Fibroblast of skin of scalp (primary cell): ENCODE results near the gene KBTBD4.
"Not testable (repeated sequence)": the region's sequence is repeated elsewhere in the genome, so short reads cannot be mapped to it uniquely, and the experiment has no call there.

Experiments used
- DNase-seq: peaks from one replicate; pipeline ENCODE4 v3.0.0-alpha.2; 2013

Gene KBTBD4

DNA sequence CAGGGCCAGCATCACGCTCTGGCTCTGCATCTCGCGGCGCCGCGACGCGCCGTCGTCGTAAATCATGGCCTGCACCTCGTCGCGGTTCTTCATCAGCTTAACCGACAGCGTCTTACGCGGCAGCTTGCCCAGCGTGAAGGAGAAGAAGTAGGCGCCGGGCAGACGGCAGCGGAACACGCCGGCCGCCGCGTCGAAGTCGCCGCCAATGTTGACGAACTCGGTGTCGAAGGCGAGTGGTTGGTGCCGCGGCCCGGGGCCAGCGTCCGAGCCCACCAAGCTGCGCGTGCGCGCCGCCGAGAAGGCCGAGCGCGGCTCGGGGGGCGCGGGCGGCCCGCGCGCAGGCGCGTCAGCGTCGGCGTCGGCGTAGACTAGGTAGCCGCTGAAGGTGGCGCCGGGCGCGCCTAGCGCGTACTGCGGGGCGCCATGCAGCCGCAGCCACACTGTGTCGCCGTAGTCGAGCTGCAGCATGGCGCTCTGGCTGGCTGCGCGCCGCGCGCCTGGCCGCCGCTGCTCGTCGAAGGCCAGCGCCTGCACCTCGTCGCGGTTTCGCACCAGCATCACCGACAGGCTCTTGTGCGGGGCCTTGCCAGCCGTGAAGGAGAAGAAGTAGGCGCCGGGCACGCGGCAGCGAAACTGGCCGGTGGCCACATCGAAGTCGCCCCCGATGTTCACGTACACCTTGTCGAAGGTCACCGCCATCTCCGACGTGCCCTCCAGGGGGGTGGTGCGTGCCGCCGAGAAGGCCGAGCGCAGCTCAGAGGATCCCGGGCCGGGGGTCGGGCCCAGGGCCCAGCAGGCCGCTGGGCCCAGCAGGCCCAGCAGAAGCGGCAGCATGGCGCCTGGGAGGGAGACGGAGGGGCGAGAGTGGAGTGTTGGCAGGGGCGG, 11.4 kb upstream of the KBTBD4 start:
- peak; percentile 38 for DNase-seq

DNA sequence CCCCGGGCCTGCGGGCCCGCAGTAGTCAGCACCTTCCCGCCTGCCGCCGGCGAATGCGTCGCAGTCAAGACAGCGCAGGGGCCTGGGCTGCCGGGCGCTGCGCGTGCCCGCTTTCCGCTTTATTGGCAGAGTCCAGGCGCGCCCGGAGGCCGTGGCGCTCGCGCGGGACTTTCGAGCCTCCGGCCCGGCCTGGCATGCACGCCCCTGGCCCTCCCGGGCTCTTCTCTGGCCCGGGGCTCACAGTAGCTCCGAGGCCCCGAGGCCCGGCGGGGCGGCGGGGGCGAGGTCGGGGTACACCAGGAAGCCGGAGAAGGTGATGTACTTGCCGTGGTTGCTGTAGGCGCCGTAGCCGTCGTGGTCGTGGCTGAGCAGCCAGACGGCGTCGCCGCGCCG, 10.8 kb upstream of the KBTBD4 start:
- no peak for DNase-seq

DNA sequence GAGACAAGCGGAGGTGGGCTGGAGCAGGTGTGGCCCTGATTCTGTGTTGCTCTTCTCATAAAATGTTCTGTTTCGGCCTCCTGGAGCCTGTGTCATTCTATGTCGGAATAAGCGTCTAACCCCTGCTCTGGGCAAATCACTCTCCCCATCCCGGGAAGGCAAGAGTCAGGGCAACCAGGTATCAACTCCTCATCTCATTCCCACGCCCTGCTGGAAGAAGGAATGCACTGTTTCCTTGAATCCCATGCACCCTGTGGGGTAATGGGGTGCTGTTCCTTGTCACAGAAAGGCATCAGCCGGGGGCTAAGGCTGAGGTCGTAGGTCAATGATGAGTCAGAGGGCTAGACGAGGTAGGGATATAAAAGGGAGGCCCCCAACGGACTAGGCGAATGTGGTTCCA, 10.3 kb upstream of the KBTBD4 start:
- DNase-seq, result no peak

DNA sequence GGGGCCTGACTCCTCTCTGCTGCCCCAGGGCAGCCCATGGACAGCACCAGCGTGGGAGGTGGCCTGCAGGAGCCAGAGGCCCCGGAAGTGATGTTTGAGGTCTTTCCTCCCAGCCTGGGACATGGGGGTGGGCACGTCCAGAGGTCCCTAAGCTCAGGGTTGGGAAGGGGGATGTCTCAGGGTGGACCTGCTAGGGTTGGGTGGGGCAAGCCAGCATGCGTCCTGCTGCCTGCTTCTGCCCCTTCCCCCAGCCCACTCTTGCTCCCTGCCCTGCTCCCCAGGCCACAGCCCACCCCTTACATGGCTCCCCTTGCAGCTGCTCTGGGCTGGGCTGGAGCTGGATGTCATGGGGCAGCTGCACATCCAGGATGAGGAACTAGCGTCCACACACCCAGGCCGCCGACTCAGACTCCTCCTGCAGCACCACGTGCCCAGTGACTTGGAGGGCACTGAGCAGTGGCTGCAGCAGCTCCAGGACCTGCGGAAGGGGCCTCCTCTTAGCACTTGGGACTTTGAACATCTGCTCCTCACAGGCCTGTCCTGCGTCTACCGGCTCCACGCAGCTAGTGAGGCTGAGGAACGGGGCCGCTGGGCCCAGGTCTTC, 9.1 kb upstream of the KBTBD4 start:
- no peak for DNase-seq

DNA sequence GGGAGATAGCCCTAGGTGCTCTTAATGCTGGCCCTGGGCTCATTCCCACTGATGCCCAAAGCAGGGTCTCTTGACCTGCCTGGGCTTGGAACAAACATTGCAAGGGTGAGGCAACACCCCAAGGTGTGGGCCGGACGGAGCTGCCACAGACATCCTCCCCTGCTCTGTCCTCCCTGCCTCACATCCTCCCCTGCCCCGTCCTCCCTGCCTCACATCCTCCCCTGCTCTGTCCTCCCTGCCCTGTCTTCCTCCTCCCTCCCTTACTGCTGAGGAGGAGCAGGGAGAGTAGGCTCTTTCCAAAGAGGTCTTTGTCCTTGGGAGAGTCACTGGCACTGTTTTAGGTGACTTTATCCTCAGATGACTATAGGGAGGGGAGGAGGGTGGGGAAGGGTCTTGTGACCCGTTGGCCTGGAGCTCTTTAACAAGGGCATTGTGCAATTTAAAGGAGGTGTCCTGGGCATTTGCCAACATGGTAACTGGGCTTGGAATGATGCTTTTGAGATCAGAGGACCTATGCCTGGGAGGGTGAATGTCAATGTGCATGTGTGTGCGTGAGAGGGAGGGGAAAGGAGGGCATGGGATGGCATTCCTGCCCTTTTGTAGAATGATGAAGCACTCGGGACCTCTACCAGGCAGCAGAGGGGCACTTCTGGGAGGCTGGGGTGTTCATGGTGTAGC, 8.4 kb upstream of the KBTBD4 start:
- no peak for DNase-seq

DNA sequence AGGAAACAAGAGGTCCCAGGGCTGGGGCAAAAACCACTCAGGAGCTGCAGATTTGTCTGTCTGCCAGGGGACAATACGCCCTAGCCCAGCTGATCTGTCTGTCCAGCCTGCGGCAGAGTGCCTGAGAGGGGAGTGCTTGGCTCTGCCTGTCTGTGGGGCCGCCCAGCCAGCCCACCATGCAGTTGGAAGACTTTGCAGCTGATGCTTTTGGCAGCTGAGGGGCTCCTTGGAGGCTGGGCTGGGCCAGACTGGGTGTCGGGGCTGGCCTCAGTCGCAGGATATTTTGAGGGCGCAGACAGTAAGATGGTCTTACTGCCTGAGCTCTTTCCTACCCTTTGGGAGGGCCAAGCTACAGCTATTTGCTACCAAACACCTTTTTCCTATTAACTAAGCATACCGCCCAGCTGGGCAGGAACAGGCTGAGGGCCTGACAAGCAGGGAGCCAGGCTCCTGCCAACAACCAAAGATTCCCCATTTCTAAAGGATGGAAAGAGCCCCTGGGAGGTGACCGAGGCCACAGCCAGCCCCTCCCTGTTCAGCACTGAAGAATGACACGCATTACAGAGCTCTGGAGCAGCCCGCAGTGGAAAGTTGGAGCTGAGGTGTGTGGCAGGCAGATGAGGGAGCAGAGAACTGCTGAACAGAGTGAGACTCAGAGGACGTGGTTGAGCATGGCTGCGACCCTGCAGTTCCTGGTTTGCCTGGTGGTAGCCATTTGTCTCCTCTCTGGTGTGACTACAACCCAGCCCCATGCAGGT, 7.5 kb upstream of the KBTBD4 start, which contains the start of gene FAM180B:
Gene FAM180B, plus strand, starts transcription at position 581 of the 758 bp plus-strand sequence. Its CDS starts 91 bp downstream, at position 672.
- DNase-seq, result no peak

DNA sequence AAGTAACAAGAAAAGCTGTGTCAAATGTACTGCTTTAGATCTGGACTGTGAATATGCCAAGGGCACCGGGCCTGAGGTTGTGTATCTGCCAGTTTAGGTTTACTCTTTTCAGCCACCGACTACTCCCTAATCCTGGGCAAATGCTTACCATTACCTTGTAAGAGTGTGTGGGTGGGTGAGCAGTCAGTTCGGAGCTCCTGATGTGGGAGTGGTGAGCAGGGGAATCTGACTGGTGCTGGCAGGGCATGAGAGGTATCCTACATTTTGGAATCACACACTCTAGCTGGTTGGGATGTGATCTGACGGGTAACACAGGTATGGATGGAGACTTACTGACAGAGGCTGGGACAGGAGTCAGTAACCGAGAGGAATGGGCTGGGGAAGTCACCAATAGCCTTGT, 5.1 kb upstream of the KBTBD4 start:
- DNase-seq, result no peak

DNA sequence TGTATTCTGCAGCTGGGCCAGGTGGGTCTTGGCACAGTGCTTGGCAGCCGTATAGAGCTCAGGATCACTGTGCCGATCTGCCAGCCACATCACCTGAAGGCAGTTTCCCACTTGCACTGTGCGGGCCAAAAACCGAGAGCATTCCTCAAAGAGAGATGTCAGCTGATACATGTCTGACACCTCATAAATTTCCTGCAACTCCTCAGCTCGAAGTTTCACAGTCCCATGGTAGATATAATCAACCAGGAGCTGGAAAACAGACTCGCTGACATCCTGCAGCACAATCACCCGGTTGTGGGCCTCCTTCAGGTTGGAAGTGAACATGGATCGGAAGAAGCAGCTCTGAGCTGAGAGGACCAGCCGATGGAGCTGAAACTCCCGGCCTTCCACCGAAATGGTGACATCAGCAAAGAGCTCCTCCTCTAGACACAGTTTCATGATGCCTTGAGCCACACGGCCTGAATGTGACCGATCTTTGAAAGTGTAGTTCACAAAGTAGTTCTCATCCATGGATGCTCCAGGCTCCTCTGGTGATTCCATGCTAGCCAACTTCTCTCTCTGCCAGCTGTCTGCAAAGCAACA, 1.2 kb downstream of the KBTBD4 start:
- DNase-seq, result no peak

DNA sequence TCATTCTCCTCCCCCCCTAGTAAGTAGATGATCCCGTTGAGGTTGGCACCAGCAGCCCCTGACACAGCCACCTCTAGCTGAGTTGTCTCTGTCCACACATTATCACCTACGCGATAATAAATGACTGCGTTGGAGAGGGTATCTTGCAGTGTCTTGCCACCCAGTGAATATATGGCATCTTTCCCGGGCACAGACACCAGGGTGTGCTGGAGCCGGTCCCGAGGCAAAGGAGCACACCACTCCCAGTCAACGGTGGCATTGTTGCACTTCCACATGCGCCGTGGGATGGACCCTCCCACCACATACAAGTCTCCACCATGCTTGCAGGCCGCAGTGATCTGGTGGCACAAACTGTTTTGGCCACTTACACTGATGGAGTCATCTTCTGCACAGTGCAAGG, 5.4 kb downstream of the KBTBD4 start:
- DNase-seq, result no peak

DNA sequence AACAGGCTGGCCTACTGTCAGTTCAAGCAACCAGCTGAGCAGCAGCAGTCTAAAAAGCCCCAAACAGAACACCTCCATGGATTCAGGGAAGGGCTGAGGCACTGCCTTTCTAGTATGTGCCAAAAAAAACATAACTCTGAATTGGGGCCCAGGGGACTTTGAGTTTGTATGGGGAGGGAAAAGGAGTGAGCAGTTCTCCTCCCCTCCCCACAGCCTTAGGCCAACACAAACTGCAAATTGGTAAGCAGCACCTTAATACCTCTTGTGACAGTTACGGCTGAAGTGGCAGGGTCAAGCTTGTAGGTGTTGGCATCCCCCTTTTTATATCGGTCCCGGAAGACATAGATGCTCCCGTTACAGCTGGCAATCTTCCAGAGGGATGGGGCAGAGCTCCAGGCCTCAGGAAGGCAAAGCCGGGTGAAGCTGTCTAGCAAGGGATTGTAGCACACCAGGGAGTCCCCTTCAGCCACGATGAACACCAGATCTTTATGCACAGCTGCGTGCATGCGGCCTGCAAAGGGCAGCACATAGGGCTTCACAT, 6.0 kb downstream of the KBTBD4 start:
- DNase-seq, result no peak

DNA sequence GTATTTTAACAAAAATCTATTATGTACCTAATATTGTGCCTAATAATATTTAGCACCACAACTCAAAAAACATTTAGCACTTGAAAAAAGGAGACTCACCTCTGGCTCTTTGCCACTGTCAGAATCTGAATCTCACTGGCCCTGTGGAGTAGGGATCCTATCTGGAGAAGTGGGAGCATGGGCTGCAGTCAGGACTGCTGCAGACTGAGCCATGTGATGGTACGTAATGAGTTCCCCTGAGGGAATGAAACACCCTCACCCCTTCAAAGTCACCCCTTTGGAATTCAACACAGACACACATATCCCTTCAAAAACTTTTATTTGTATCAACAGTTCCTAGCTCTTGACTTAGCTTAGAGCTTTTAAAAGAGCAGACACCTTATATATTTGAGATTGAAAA, 6.9 kb downstream of the KBTBD4 start:
- DNase-seq, result peak; percentile 43

DNA sequence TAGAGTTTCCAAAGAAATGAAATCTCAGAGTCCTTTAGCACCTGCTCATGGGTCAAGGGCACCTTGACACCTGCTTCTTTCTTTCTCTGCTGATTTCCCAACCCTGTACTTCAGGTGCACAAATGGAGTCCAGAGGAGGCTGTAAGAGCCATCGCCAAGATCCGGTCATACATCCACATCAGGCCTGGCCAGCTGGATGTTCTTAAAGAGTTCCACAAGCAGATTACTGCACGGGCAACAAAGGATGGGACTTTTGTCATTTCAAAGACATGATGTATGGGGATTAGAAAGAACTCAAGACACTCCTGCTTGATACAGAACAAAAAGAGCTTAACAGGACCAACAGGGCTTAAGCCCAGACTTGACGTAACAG, 7.4 kb downstream of the KBTBD4 start:
- DNase-seq, result no peak

DNA sequence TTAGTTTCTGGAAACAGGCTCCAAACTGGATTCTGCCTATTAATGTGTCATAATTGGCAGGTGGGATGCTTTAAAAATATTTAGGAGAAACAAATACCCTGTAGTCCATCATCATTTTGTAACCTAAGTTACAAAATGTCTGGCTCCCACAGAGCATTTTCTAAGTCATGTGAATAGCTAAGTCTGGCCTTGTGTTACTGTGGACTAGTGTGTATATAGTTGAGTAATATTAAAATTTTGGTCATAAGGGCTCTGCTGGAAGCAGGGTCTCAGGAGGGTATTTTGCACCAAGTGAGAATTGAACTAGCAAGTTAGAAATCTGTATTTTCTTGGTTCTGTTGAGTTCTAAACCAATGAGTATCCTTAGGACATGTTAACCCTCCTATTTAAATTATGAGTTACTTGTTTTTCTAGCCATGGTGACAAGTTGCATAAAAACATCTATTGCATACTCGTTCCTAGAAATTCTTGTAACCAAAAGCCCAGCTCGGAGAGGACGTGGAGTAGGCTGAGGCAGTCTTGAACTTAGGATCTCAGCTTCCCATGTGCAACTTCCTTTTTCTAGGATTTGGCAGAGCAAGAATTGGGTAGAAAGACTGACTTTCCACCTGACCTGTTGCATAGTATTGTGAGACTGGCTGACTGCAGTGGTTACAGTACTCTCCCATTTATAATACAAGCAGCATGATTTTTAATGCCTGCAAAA, 8.0 kb downstream of the KBTBD4 start:
- DNase-seq, result no peak

DNA sequence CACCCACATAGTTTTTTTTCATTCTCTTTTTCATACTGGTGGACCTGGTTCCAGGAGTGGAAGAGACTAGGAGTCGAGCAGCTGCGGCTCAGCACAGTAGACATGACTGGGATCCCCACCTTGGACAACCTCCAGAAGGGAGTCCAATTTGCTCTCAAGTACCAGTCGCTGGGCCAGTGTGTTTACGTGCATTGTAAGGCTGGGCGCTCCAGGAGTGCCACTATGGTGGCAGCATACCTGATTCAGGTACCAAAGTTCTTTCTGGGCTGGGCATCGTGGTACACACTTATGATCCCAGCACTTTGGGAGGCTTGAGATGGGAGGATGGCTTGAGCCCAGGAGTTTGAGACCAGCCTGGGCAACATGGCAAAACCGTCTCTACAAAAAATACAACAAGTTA, 9.1 kb downstream of the KBTBD4 start:
- DNase-seq, result no peak

DNA sequence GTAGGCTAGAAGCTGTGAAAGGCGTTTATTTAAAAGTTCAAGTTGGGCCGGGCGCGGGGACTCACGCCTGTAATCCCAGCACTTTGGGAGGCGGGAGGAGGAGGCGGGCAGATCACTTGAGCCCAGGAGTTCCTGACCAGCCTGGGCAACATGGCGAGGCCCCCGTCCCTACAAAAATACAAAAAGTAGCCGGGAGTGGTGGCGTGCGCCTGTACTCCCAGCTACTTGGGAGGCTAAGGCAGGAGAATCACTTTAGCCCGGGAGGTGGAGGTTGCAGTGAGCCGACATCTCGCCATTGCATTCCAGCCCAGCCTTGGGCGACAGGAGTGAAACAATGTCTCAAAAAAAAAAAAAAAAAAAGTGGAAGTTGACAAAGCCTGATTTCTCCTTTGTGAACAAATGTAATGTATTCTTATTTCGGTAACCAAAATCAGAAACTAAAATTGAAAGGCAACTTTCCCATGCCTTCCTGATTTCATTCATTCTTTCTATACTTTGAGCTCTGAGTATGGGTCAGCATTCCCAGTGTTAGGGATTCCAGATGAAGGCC, 12.5 kb downstream of the KBTBD4 start:
- DNase-seq, result no peak

DNA sequence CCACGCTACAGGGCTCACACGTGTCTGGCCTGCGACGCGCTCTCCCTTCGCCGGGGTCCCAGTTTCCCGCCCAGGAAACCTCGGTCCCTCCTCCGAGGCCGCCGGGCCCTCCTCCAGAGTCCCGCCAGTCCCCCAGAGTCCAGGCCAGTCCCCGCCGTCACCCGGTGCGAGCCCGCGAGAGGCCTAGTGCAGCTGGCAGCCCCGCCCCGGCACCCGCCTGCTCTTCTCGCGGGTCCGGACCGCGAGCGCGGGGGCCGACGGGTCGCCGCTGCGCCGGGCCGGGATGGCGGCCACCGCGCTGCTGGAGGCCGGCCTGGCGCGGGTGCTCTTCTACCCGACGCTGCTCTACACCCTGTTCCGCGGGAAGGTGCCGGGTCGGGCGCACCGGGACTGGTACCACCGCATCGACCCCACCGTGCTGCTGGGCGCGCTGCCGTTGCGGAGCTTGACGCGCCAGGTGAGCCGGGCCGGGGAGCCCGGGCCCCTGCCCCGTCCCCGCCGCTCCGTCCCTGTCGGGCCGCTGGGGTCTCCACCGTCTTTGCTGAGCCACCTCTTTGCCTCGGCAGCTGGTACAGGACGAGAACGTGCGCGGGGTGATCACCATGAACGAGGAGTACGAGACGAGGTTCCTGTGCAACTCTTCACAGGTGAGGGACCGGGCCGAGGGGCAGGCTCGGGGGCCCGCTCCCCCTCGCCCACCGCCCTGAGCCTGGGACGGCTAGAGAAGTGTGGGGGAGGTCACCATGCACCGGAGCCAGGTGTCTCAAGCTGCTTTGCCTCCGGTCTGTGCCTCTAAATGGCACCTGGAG, 13.2 kb downstream of the KBTBD4 start, which contains the start of gene PTPMT1:
Gene PTPMT1, plus strand, starts transcription at position 260 of the 809 bp plus-strand sequence. Its CDS starts 24 bp downstream, at position 284.
- DNase-seq, result peak; percentile 84

DNA sequence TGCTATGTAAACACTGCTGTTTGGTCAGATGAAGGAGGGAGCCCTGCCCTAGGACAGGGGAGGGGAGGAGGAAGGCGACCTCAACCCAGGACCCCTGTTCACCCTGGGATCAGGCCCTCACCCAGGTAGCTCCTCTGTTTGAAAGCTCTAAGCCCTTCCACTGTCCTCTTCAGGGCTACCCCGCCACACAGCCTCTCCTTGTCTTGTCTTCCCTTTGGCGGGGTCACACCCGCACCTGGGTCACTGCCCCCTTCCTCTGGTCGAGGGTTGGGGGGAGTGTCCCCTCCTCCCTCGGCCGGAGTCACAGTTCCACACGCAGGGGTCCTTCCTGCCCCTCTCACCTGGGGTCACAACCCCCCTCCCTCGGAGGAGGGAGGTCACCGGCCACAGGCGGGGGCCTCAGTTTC, 13.8 kb downstream of the KBTBD4 start:
- no peak for DNase-seq

DNA sequence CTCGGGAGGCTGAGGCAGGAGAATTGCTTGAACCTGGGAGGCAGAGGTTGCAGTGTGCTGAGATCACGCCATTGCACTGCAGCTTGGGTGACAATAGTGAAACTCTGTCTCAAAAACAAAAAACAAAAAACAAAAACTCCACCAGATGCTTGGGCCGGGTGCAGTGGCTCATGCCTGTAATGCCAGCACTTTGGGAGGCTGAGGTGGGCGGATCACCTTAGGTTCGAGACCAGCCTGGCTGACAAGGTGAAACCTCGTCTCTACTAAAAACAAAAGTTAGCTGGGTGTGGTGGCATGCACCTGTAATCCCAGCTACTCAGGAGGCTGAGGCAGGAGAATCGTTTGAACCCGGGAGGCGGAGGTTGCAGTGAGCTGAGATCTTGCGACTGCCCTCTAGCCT, 14.4 kb downstream of the KBTBD4 start:
- not testable (repeated sequence) for DNase-seq

DNA sequence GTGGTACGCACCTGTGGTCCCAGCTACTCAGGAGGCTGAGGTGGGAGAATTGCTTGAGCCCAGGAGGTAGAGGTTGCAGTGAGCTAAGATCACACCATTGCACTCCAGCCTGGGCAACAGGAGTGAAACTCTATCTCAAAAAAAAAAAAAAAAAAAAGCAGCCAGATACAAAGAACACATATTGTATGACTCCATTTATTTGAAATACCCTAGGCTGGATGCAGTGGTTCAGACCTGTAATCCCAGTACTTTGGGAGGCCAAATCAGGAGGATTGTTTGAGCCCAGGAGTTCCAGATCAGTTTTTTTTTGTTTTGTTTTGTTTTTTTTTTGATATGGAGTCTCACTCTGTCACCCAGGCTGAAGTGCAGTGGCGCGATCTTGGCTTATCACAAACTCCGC, 16.4 kb downstream of the KBTBD4 start:
- DNase-seq, result not testable (repeated sequence)

DNA sequence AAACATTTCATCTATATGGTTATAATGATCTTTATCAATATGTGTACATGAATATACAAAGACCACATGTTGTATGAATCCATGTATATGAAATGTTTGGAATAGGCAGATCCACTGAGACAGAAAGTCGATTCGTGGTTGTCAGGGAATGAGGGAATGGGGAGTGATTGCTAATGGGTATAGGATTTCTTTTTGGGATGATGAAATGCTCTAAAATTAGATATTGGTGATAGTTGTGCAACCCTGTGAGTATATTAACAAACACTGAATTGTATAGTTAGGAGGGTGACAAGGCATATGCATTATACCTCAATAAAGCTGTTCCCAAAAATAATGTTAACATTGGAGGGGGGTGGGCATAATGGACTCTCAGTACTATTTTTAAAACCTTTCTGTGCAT, 18.3 kb downstream of the KBTBD4 start:
- peak; percentile 41 for DNase-seq
